SK-N-SH treated with all-trans-retinoic acid at 6 μM for 48 hours (cell line): ENCODE results near the gene DRAP1.

Experiments
- ATAC-seq: fragments of 200-7000 bp; cut with Tn5 transposase; 3 replicates; pipeline ENCODE4 v1.9.1; 2020; ENCODE audit warnings: mild to moderate bottlenecking, moderate library complexity
- ARNTL ChIP-seq: fragments of 450-650 bp; formaldehyde crosslinking; IDR thresholded peaks from 2 replicates; pipeline ENCODE4 v1.5.0; 2020; ENCODE audit warnings: low read depth, mild to moderate bottlenecking, moderate library complexity, borderline replicate concordance
- CREB5 ChIP-seq: fragments of 250-450 bp; sonication (Bioruptor Pico); IDR thresholded peaks from 2 replicates; pipeline ENCODE4 v1.5.1; 2020; ENCODE audit warnings: low read depth, mild to moderate bottlenecking, moderate library complexity
- CSDC2 ChIP-seq: fragments of 250-450 bp; sonication (Bioruptor Pico); IDR thresholded peaks from 2 replicates; pipeline ENCODE4 v1.5.0; 2020; ENCODE audit warnings: mild to moderate bottlenecking, moderate library complexity
- CSRNP3 ChIP-seq: fragments of 250-450 bp; sonication (Bioruptor Pico); IDR thresholded peaks from 2 replicates; pipeline ENCODE4 v1.5.1; 2021; ENCODE audit warnings: mild to moderate bottlenecking, moderate library complexity
- ESRRG ChIP-seq: fragments of 250-450 bp; sonication (Bioruptor Pico); IDR thresholded peaks from 2 replicates; pipeline ENCODE4 v1.6.1; 2021; ENCODE audit warnings: mild to moderate bottlenecking
- GLIS3 ChIP-seq: fragments of 250-450 bp; sonication (Bioruptor Pico); IDR thresholded peaks from 2 replicates; pipeline ENCODE4 v1.5.0; 2020; ENCODE audit warnings: mild to moderate bottlenecking, moderate library complexity
- ISL1 ChIP-seq: fragments of 250-450 bp; sonication (Bioruptor Pico); IDR thresholded peaks from 2 replicates; pipeline ENCODE4 v2.1.2; 2022; ENCODE audit warnings: mild to moderate bottlenecking, moderate library complexity
- OSR1 ChIP-seq: fragments of 250-450 bp; sonication (Bioruptor Pico); IDR thresholded peaks from 2 replicates; pipeline ENCODE4 v1.8.0; 2022; ENCODE audit warnings: moderate library complexity, mild to moderate bottlenecking, inconsistent platforms
- PATZ1 ChIP-seq: fragments of 250-450 bp; sonication (Bioruptor Pico); IDR thresholded peaks from 2 replicates; pipeline ENCODE4 v1.8.0; 2020; ENCODE audit warnings: mild to moderate bottlenecking, moderate library complexity, borderline replicate concordance
- POU6F1 ChIP-seq: fragments of 250-450 bp; sonication (Bioruptor Pico); IDR thresholded peaks from 2 replicates; pipeline ENCODE4 v1.8.0; 2021; ENCODE audit warnings: low read depth, mild to moderate bottlenecking, moderate library complexity, borderline replicate concordance
- PPARA ChIP-seq: fragments of 250-450 bp; sonication (Bioruptor Pico); IDR thresholded peaks from 2 replicates; pipeline ENCODE4 v1.5.0; 2020; ENCODE audit warnings: mild to moderate bottlenecking, borderline replicate concordance
- RARB ChIP-seq: fragments of 250-450 bp; sonication (Bioruptor Pico); IDR thresholded peaks from 2 replicates; pipeline ENCODE4 v1.8.0; 2021; ENCODE audit warnings: mild to moderate bottlenecking, moderate library complexity
- TCF4 ChIP-seq: fragments of 250-450 bp; sonication (Bioruptor Pico); IDR thresholded peaks from 2 replicates; pipeline ENCODE4 v1.8.0; 2021; ENCODE audit warnings: mild to moderate bottlenecking, moderate library complexity, borderline replicate concordance
- TOX ChIP-seq: fragments of 250-450 bp; sonication (Bioruptor Pico); IDR thresholded peaks from 2 replicates; pipeline ENCODE4 v1.8.0; 2021; ENCODE audit warnings: mild to moderate bottlenecking, moderate library complexity, borderline replicate concordance
- TSHZ2 ChIP-seq: fragments of 250-450 bp; sonication (Bioruptor Pico); IDR thresholded peaks from 2 replicates; pipeline ENCODE4 v1.5.0; 2020; ENCODE audit warnings: mild to moderate bottlenecking, moderate library complexity
- ZFP3 ChIP-seq: fragments of 250-450 bp; sonication (Bioruptor Pico); IDR thresholded peaks from 2 replicates; pipeline ENCODE4 v1.5.0; 2020; ENCODE audit warnings: mild to moderate bottlenecking, moderate library complexity
- ZFP30 ChIP-seq: fragments of 450-650 bp; formaldehyde crosslinking; IDR thresholded peaks from 2 replicates; pipeline ENCODE4 v1.5.0; 2022; ENCODE audit warnings: mild to moderate bottlenecking, moderate library complexity
- ZNF565 ChIP-seq: fragments of 450-650 bp; formaldehyde crosslinking; conservative IDR thresholded peaks from 2 replicates; pipeline ENCODE4 v1.5.0; 2020; ENCODE audit warnings: low read depth, mild to moderate bottlenecking, moderate library complexity
- ZNF70 ChIP-seq: fragments of 450-650 bp; formaldehyde crosslinking; IDR thresholded peaks from 2 replicates; pipeline ENCODE4 v1.5.0; 2020; ENCODE audit warnings: mild to moderate bottlenecking, moderate library complexity
- ZNF8 ChIP-seq: fragments of 450-650 bp; formaldehyde crosslinking; IDR thresholded peaks from 2 replicates; pipeline ENCODE4 v1.5.0; 2020; ENCODE audit warnings: mild to moderate bottlenecking, moderate library complexity

DRAP1 gene

GRCh38 chr11:65885808-65886536 lies 33.3 kb upstream of the DRAP1 start:
- no peak for ATAC-seq
- no peak for TF ChIP-seq ZNF70
- TF ChIP-seq OSR1 (CRISPR knock-in tag) = no peak
- TF ChIP-seq TCF4 (CRISPR knock-in tag) = no peak
- no peak for TF ChIP-seq PATZ1 (CRISPR knock-in tag)
- no peak for TF ChIP-seq ZNF8
- no peak for TF ChIP-seq ESRRG
- no peak for TF ChIP-seq CSRNP3 (CRISPR knock-in tag)
- no peak for TF ChIP-seq POU6F1
- TF ChIP-seq TSHZ2 (CRISPR knock-in tag) = no peak
- no peak for TF ChIP-seq CSDC2 (CRISPR knock-in tag)
- TF ChIP-seq ZFP3 (CRISPR knock-in tag) = no peak
- no peak for TF ChIP-seq CREB5 (CRISPR knock-in tag)
- no peak for TF ChIP-seq ZNF565 (CRISPR knock-in tag)
- no peak for TF ChIP-seq RARB (CRISPR knock-in tag)
- TF ChIP-seq GLIS3 (CRISPR knock-in tag) = no peak
- no peak for TF ChIP-seq ZFP30 (CRISPR knock-in tag)
- no peak for TF ChIP-seq TOX
- no peak for TF ChIP-seq PPARA (CRISPR knock-in tag)
- TF ChIP-seq, all 23 proteins: peak for 0

GRCh38 chr11:65886826-65887722 lies 32.2 kb upstream of the DRAP1 start:
- ATAC-seq = no peak
- no peak for TF ChIP-seq GLIS3 (CRISPR knock-in tag)
- no peak for TF ChIP-seq ESRRG
- no peak for TF ChIP-seq TSHZ2 (CRISPR knock-in tag)
- no peak for TF ChIP-seq ZNF8
- TF ChIP-seq CSDC2 (CRISPR knock-in tag) = no peak
- TF ChIP-seq ISL1 (CRISPR knock-in tag) = no peak
- no peak for TF ChIP-seq ARNTL (CRISPR knock-in tag)
- TF ChIP-seq PATZ1 (CRISPR knock-in tag) = no peak
- TF ChIP-seq CREB5 (CRISPR knock-in tag) = no peak
- TF ChIP-seq PPARA (CRISPR knock-in tag) = no peak
- TF ChIP-seq TOX = no peak
- TF ChIP-seq ZNF70 = no peak
- no peak for TF ChIP-seq RARB (CRISPR knock-in tag)
